Kidney (tissue), 14 donors: ENCODE results near the gene OTUB2. TPM values are rescaled to one million over a fixed set of nuclear protein-coding genes. Genes with fewer than 3 reads are reported as not detected.

ENCODE experiments used
- DNase-seq, 5 donors: peaks; one replicate each; pipeline ENCODE4 v3.0.0-alpha.2; 2013 to 2020
- FAIRE-seq: peaks from 2 replicates; lab custom pipeline; 2012; peaks lifted over from hg19 to GRCh38; lab: Jason Lieb, UNC
- H3K27ac ChIP-seq, 2 donors: one replicate each; pipeline ENCODE4 v1.7.0; 2013; ENCODE audit warnings: low read depth in 2 of 2, low read length in 2 of 2, inconsistent platforms in 1 of 2
- H3K27me3 ChIP-seq: one replicate; pipeline ENCODE4 v1.7.1; 2013; ENCODE audit warnings: low read length, inconsistent platforms; ENCODE audit not compliant: control insufficient read depth, insufficient read depth
- H3K36me3 ChIP-seq, 3 donors: one replicate each; pipeline versions ENCODE4 v1.7.0 to v1.7.1; 2013; ENCODE audit warnings: low read length in 3 of 3, control low read depth in 1 of 3, inconsistent platforms in 1 of 3; ENCODE audit not compliant: insufficient read depth in 3 of 3, control insufficient read depth in 2 of 3
- H3K4me1 ChIP-seq, 3 donors: one replicate each; pipeline versions ENCODE4 v1.7.0 to v1.7.1; 2013; ENCODE audit warnings: low read length in 3 of 3, inconsistent platforms in 1 of 3, low read depth in 1 of 3; ENCODE audit not compliant: control insufficient read depth in 2 of 3, insufficient read depth in 2 of 3
- H3K4me3 ChIP-seq, 3 donors: one replicate each; pipeline versions ENCODE4 v1.7.0 to v1.8.1; 2013; ENCODE audit warnings: low read length in 3 of 3, control low read depth in 1 of 3, inconsistent platforms in 1 of 3
- H3K9ac ChIP-seq, 3 donors: one replicate each; pipeline versions ENCODE4 v1.7.0 to v1.7.1; 2013; ENCODE audit warnings: low read length in 3 of 3, control low read depth in 1 of 3, inconsistent platforms in 1 of 3
- H3K9me3 ChIP-seq, 3 donors: one replicate each; pipeline versions ENCODE4 v1.7.0 to v1.7.1; 2013; ENCODE audit warnings: low read length in 3 of 3, control low read depth in 1 of 3, inconsistent platforms in 1 of 3; ENCODE audit not compliant: control insufficient read depth in 2 of 3, insufficient read depth in 1 of 3
- CTCF ChIP-seq: IDR thresholded peaks from 3 replicates; pipeline ENCODE4 v1.5.1; 2012; ENCODE audit warnings: mild to moderate bottlenecking, moderate library complexity, borderline replicate concordance; ENCODE audit not compliant: insufficient read depth; ENCODE audit errors: extremely low read depth
- intact Hi-C: fragments of 100-400 bp; cut with DNase I; formaldehyde crosslinking; loops from one replicate; pipeline ENCODE4 v1.11.1; 2022
- polyA plus RNA-seq: library from polyadenylated mRNA; stranded (reverse); fragments of 350-450 nt; fragmentation: Illumina TruSeq; extraction: RNeasy Lipid Tissue Mini Kit (QIAGEN cat#74804); gene quantifications from one replicate; pipeline ENCODE4 v1.2.3, GENCODE V29; 2014; ENCODE audit warnings: low read depth, low replicate concordance; ENCODE audit not compliant: insufficient read depth
- total RNA-seq: library from RNA; stranded (reverse); fragmentation: NEBNext Ultra II Directional; extraction: Animal tissue kit (Norgen Biotek cat#: 25700); gene quantifications from one replicate; pipeline ENCODE4 v1.2.1, GENCODE V29; 2021
- donor health status: control.
- donor health status: control.
- donor health status: control.
- donor health status: control.
- donor health status: control.
- donor health status: DM: yes; HTN: yes; CAD: no.
- donor health status: Normal renal cell carcinoma (clear cell type).

OTUB2 gene
- total and polyA plus RNA-seq, 2 donors from 2014 or later: 1.1 to 1.6 TPM

DNA sequence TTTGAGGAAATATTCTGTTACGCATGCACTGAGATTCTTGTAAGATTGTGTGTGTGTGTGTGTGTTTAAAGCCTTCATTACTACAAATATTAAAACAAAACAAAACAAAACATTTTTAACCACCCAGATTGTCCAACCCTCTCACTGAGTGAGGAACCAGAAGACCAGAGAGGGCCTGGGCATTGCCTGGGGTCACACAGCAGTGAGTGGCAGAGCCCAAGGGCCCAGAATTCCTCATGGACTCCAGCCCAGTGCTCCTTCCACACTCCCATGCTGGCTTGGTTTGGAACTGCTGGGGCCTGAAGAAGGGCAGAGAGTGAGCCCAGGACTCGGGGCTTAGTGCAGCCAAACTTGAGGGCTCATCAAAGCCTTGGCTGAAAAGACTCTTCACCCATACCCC is 1.6 kb upstream of the OTUB2 start:
- Histone ChIP-seq H3K9ac (no peak overlapping the region), H3K36me3 (no peaks in the 10 kb centered on the region), H3K4me1 (no peaks in the 10 kb centered on the region), H3K9me3 (no peaks in the 10 kb centered on the region), H3K27me3 (no peaks in the 10 kb centered on the region), H3K4me3 (no peak overlapping the region), H3K27ac (no peak overlapping the region)
- DNase-seq (no peak), FAIRE-seq (no peak)
- intact Hi-C loops: no loop called here
- TF ChIP-seq CTCF: no peak

GRCh38 chr14:94025720-94026119 is 420 bp upstream of the OTUB2 start:
- FAIRE-seq (no peak), DNase-seq (no peak)
- TF ChIP-seq CTCF: no peak
- no peak overlapping the region for H3K27ac ChIP-seq
- H3K9me3 ChIP-seq: no peaks in the 10 kb centered on the region
- H3K4me3 ChIP-seq: peak overlapping the region; percentile 13 to 51 (median 21)
- no peaks in the 10 kb centered on the region for H3K4me1 ChIP-seq
- intact Hi-C loops: no loop called here
- H3K9ac ChIP-seq: no peak overlapping the region
- H3K36me3 ChIP-seq: no peaks in the 10 kb centered on the region
- H3K27me3 ChIP-seq: no peaks in the 10 kb centered on the region

- FAIRE-seq: no peak
- H3K9ac ChIP-seq: peak overlapping the region in 1 of 3 donors; percentile 19
- no peak for DNase-seq
- H3K36me3 ChIP-seq: no peaks in the 10 kb centered on the region
- TF ChIP-seq CTCF: no peak
- no peaks in the 10 kb centered on the region for H3K27me3 ChIP-seq
- H3K27ac ChIP-seq: no peak overlapping the region
- no peaks in the 10 kb centered on the region for H3K9me3 ChIP-seq
- peak overlapping the region in 2 of 3 donors; percentile 16 to 51 for H3K4me3 ChIP-seq
- no peaks in the 10 kb centered on the region for H3K4me1 ChIP-seq
- intact Hi-C loops: no loop called here
These were observed 839 bp downstream of the OTUB2 start for GRCh38 chr14:94026889-94027469.
